ENCODE results near the gene FADD. TPM values are rescaled to one million over a fixed set of nuclear protein-coding genes. Genes with fewer than 3 reads are reported as not detected.
A peak's percentile ranks its signal among the peaks of the same experiment; 100 is the strongest.

The FADD gene
- total and polyA plus RNA-seq, 2 donors (not counting 3 experiments of a cell fraction or from before 2014, with no cell fraction given): 35.4 to 45.1 TPM

DNA sequence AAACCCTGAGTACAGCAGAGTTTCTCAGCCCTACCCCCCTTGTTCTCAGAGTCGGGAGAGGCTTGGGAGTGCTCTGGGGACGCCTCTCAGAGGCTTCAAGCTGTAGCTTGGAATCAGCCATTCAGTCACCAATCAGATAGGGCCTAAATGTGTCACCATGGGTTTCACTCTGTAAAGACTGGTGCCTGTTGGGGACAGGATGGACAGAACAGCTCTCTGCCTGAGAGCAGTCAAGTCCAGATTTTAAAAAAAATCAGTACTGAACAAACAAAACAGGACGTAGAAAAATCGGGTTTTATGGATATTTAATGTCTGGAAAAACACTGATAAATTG is 1.3 kb downstream of the FADD start:
- H3K9me1 ChIP-seq (replicated peaks; ENCODE audit: control insufficient read depth, extremely low read depth, insufficient read depth, low read length): no peaks in the 10 kb centered on the region
- dilution Hi-C loops (cut with MboI; ENCODE audit: extremely low pct_ligation_motif_present, low sequenced_read_pairs): no loop called here
- POLR2A ChIA-PET: no interaction called here
- intact Hi-C loops (cut with micrococcal nuclease): loop anchor here (1.0 kb wide), 3 partner anchors 29 to 194 kb away; partner anchors contain the start of genes CTTN and PPFIA1
- H3K27ac ChIP-seq (ENCODE audit: insufficient read depth, low read depth, low read length): peak overlapping the region; percentile 98
- peaks cover 8 to 16% of the 10 kb centered on the region in 2 experiments for H3K36me3 ChIP-seq (ENCODE audit: control insufficient read depth in 2 of 2, extremely low read depth in 1 of 2, insufficient read depth in 2 of 2, low read length in 2 of 2)
- H2AFZ ChIP-seq (ENCODE audit: low read depth, low read length): no peak overlapping the region
- H3K4me1 ChIP-seq (ENCODE audit: control insufficient read depth, extremely low read depth, insufficient read depth, low read length): peaks cover 13% of the 10 kb centered on the region
- peak overlapping the region; percentile 97 for H3K9ac ChIP-seq (replicated peaks; ENCODE audit: extremely low read depth, insufficient read depth, low read length)
- FAIRE-seq (no peak), DNase-seq (ENCODE audit: low read depth, low spot score) (no peak)
- H3K9me3 ChIP-seq (replicated peaks; ENCODE audit: control insufficient read depth, insufficient read depth, low read length): no peaks in the 10 kb centered on the region
- no peaks in the 10 kb centered on the region for H4K20me1 ChIP-seq (replicated peaks; ENCODE audit: control insufficient read depth, extremely low read depth, insufficient read depth, low read length)
- CTCF ChIA-PET: interaction anchor here (0.9 to 3.4 kb wide), 6 partner anchors 8 to 295 kb away, joined by 3 to 10 read pairs (median 3); no protein-coding TSS in a partner anchor
- no peaks in the 10 kb centered on the region for H3K27me3 ChIP-seq (ENCODE audit: control insufficient read depth in 2 of 2, insufficient read depth in 2 of 2, low read length in 2 of 2)
- peaks cover 38% of the 10 kb centered on the region for H3K79me2 ChIP-seq (ENCODE audit: control insufficient read depth, insufficient read depth, low read length)
- TF ChIP-seq POLR2A (IDR thresholded peaks at IDR 0.05; ENCODE audit: low read depth, low read length): no peak
- no peak for TF ChIP-seq GATA2 (IDR thresholded peaks at IDR 0.05; ENCODE audit: insufficient read depth, insufficient read length, low read depth, low read length)
- TF ChIP-seq FOS (IDR thresholded peaks at IDR 0.05; ENCODE audit: borderline replicate concordance, insufficient read depth, low read length): no peak
- no peak for TF ChIP-seq EZH2 (IDR thresholded peaks at IDR 0.05; ENCODE audit: borderline replicate concordance, low read depth, low read length, severe bottlenecking)
- no peak for TF ChIP-seq JUN (IDR thresholded peaks at IDR 0.05; ENCODE audit: borderline replicate concordance, insufficient read depth, insufficient read length, low read depth)
- no peak for TF ChIP-seq MYC (IDR thresholded peaks at IDR 0.05; ENCODE audit: low read depth, low read length)
- TF ChIP-seq, protein P1, sequence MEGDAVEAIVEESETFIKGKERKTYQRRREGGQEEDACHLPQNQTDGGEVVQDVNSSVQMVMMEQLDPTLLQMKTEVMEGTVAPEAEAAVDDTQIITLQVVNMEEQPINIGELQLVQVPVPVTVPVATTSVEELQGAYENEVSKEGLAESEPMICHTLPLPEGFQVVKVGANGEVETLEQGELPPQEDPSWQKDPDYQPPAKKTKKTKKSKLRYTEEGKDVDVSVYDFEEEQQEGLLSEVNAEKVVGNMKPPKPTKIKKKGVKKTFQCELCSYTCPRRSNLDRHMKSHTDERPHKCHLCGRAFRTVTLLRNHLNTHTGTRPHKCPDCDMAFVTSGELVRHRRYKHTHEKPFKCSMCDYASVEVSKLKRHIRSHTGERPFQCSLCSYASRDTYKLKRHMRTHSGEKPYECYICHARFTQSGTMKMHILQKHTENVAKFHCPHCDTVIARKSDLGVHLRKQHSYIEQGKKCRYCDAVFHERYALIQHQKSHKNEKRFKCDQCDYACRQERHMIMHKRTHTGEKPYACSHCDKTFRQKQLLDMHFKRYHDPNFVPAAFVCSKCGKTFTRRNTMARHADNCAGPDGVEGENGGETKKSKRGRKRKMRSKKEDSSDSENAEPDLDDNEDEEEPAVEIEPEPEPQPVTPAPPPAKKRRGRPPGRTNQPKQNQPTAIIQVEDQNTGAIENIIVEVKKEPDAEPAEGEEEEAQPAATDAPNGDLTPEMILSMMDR (IDR thresholded peaks at IDR 0.05; ENCODE audit: extremely low read depth in 1 of 2, insufficient read depth in 1 of 2, low read depth in 1 of 2, low read length in 2 of 2): no peak
- TF ChIP-seq POLR2AphosphoS5 (IDR thresholded peaks at IDR 0.05; ENCODE audit: insufficient read depth, low read depth, low read length): no peak
- TF ChIP-seq, protein P2, sequence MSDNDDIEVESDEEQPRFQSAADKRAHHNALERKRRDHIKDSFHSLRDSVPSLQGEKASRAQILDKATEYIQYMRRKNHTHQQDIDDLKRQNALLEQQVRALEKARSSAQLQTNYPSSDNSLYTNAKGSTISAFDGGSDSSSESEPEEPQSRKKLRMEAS (IDR thresholded peaks at IDR 0.05; ENCODE audit: insufficient read depth, insufficient read length): no peak
- BruUV-seq (replicated peaks): no TSS peak
- H3K4me2 ChIP-seq (ENCODE audit: insufficient read depth, low read length): peak overlapping the region; percentile 93
- peak overlapping the region; percentile 50 to 86 (median 79) for H3K4me3 ChIP-seq (replicated peaks in 1 of 3; ENCODE audit: insufficient read depth in 1 of 3, low read depth in 1 of 3, low read length in 3 of 3)

Data from endothelial cell of umbilical vein (primary cell).